ENCODE measurements around the gene TTPAL. TPM values are rescaled to one million over a fixed set of nuclear protein-coding genes. Genes with fewer than 3 reads are reported as not detected.
A peak's percentile ranks its signal among the peaks of the same experiment; 100 is the strongest.

The TTPAL gene, protein sequence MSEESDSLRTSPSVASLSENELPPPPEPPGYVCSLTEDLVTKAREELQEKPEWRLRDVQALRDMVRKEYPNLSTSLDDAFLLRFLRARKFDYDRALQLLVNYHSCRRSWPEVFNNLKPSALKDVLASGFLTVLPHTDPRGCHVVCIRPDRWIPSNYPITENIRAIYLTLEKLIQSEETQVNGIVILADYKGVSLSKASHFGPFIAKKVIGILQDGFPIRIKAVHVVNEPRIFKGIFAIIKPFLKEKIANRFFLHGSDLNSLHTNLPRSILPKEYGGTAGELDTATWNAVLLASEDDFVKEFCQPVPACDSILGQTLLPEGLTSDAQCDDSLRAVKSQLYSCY
- 5.4 TPM for polyA plus RNA-seq (2012; ENCODE audit: low read depth, missing spikeins)

DNA sequence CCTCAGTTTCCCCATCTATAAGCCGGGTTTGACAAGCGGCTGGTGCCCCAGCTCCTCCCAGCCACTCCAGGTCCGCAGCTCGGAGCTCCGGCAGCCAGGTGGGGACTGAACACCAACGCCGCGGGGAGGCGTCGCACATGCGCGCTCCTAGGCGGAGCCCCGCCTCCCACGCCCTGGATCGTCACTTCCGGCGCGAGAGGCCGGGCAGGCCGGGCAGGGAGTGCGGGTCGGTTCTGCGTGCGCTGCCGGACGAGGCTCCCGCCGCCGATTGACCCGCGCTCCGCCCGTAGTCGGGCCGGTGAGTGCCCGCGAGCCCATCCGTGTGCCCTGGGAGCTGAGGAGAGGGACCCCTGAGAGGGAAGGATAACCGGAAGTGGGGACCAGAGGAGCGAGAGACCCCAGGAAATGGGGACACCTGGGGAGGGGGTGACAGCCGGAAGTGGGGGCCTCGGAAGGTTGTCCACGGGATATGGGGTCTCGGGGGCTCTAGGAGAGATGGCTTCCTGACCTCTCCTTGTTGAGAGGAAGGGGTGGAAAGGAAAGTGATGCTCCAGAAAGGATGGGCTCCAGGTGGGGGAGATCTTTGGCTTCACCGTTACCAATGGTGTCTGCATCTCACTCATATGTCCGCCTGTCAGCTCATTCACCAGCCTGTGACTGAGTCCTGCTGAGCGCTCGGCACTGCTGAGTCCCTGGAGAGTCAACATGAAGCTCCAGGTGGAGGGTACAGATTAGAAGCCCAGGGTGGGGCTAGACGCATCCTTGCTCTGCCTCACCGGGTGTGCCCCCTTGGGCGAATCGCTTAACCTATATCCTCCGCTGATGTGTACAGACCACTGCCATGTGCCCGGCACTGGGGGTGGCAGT is at the start of gene TTPAL:
TTPAL (plus strand) TSS at position 181 of the 867 bp plus-strand sequence. CDS start 4,126 bp downstream, outside the sequence.
- TF ChIP-seq POLR2A (IDR thresholded peaks at IDR 0.05; ENCODE audit: low read depth, low read length) (peak; percentile 96), PAX5 (IDR thresholded peaks at IDR 0.05; ENCODE audit: insufficient read depth, low read length, severe bottlenecking) (no peak), SPI1 (IDR thresholded peaks at IDR 0.05; ENCODE audit: low read depth, low read length) (no peak), TAF1 (IDR thresholded peaks at IDR 0.05; ENCODE audit: low read depth, low read length) (peak; percentile 83), POLR2AphosphoS5 (IDR thresholded peaks at IDR 0.05; ENCODE audit: low read depth, low read length) (peak; percentile 93), POU2F2 (IDR thresholded peaks at IDR 0.05; ENCODE audit: low read depth, low read length) (peak; percentile 54; the same call in 1 of the 2 replicates)
- FAIRE-seq, result peak; percentile 97
- DNase-seq (ENCODE audit: insufficient read length, low spot score), result peak; percentile 91

DNA sequence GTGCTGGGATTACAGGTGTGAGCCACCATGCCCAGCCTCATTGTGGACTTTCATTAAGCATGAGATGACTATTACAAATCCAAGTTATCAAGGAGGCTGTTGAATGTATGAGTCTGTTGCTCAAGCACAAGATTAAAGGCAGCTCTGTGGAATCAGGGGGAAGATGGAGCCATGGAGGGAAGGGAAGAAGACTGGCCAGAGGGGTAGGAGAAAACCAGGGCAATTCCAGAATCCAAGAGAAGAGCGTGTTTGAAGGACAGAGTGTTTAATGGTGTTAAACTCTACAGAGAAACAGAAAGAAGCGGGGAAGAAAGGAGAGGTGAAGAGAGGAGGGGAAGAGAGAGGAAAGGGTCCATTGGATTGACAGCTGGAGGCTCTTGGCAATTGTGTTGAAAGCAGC is 49.8 kb upstream of the TTPAL start:
- TF ChIP-seq PAX5 (IDR thresholded peaks at IDR 0.05; ENCODE audit: insufficient read depth, low read length, severe bottlenecking), result no peak
- no peak for TF ChIP-seq SPI1 (IDR thresholded peaks at IDR 0.05; ENCODE audit: low read depth, low read length)
- DNase-seq (ENCODE audit: insufficient read length, low spot score) (no peak), FAIRE-seq (no peak)

DNA sequence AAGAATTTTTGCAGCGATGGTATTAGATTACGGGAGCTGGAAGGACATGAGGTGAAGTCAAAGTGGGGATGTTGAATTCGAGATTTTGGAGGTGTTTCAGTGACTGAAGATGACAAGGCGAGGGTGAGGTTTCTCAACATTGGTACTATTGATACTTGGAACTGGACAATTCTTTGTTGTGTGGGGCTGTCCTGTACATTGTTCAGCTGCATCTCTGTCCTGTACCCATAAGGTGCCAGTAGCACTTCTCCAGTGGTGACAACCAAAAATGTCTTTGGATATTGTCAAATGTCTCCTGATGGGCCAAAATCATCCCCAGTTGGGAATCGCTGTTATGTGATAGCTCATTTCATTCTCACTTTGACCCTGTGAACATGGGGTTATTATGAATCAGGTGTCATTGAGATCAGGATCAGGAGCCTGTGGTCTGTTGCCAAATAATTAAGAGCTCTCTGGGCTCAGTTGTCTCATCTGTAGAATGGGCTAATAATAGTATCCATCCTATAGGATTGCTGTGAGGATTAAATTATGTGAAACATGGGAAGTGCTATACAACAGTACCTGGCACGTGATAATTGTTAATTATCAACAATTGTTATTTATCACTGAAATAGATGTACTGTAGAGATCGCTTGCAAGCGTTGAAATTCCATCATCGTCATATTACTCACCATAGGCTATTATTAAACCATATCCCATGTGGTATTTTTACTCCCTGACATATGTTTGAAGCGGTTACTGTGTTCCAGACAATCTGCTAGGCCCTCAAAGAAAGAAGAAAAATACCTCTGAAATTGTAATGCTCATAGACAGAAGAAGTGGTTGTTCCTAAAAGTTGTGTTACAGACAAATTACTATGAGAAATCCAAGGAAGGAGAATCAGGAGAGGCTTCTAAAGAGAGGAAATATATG is 48.5 kb upstream of the TTPAL start:
- FAIRE-seq (no peak), DNase-seq (ENCODE audit: insufficient read length, low spot score) (no peak)
- TF ChIP-seq TAF1 (IDR thresholded peaks at IDR 0.05; ENCODE audit: low read depth, low read length), result no peak
- TF ChIP-seq SPI1 (IDR thresholded peaks at IDR 0.05; ENCODE audit: low read depth, low read length), result no peak
- TF ChIP-seq POLR2A (IDR thresholded peaks at IDR 0.05; ENCODE audit: low read depth, low read length), result no peak
- no peak for TF ChIP-seq POU2F2 (IDR thresholded peaks at IDR 0.05; ENCODE audit: low read depth, low read length)
- no peak for TF ChIP-seq PAX5 (IDR thresholded peaks at IDR 0.05; ENCODE audit: insufficient read depth, low read length, severe bottlenecking)
- no peak for TF ChIP-seq POLR2AphosphoS5 (IDR thresholded peaks at IDR 0.05; ENCODE audit: low read depth, low read length)

DNA sequence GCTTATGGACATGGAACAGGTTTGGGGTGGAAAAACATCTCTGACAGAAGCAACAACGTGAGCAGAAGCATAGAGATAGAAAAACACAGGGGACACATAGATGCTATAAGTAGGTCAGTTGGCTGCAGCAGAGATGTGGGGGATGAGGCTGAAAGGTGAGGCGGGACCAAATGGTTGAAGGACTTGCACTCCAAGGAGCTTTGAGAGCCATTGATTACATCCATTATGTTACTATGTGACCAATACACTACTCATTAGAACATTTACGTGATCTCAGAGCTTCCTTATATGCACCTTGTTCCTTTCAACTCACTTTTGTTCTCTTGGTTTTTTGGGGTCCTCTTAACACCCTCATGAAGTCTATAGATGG is 47.9 kb upstream of the TTPAL start:
- no peak for TF ChIP-seq POLR2AphosphoS5 (IDR thresholded peaks at IDR 0.05; ENCODE audit: low read depth, low read length)
- no peak for TF ChIP-seq POU2F2 (IDR thresholded peaks at IDR 0.05; ENCODE audit: low read depth, low read length)
- TF ChIP-seq TAF1 (IDR thresholded peaks at IDR 0.05; ENCODE audit: low read depth, low read length), result no peak
- no peak for TF ChIP-seq PAX5 (IDR thresholded peaks at IDR 0.05; ENCODE audit: insufficient read depth, low read length, severe bottlenecking)
- TF ChIP-seq POLR2A (IDR thresholded peaks at IDR 0.05; ENCODE audit: low read depth, low read length), result no peak
- TF ChIP-seq SPI1 (IDR thresholded peaks at IDR 0.05; ENCODE audit: low read depth, low read length), result no peak
- DNase-seq (ENCODE audit: insufficient read length, low spot score) (no peak), FAIRE-seq (no peak)

DNA sequence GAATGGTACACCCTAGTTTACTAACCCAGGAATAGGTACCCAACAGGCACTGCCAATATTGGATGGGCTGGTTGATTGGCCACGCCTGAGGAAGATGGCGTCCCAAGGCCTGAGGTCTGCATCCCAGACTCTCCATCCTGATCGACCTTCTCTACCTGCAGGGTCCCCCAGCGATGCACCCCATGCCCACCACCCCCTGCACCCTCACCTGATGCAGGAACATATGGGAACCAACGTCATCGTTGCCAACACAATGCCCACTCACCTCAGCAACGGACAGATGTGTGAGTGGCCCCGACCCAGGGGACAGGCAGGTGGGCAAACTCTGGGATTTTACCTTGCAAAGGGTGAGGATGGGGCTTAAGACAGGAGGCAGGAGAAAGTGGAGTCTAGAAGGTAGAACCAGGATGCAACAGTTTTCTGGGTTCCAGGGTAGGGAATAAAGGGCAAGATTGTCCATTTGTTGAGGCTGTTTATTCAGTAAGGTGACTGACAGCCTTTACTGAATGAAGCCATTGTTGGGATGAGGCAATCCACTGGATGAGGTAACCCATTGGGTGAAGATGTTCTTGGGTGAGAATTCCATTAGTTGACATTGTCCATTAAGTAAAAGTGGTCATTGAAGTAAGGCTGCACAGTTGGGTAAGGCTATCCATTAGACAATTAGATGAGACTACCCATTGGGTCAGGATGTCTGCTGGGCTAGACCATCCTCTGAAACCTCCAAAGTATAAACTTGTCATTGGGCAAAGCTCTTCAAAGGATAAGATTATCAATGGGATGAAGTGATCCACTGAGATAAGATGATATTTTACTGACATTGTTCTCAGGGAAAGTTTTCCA is 47.3 kb upstream of the TTPAL start:
- TF ChIP-seq TAF1 (IDR thresholded peaks at IDR 0.05; ENCODE audit: low read depth, low read length), result no peak
- no peak for TF ChIP-seq SPI1 (IDR thresholded peaks at IDR 0.05; ENCODE audit: low read depth, low read length)
- TF ChIP-seq POU2F2 (IDR thresholded peaks at IDR 0.05; ENCODE audit: low read depth, low read length), result no peak
- TF ChIP-seq PAX5 (IDR thresholded peaks at IDR 0.05; ENCODE audit: insufficient read depth, low read length, severe bottlenecking), result no peak
- TF ChIP-seq POLR2A (IDR thresholded peaks at IDR 0.05; ENCODE audit: low read depth, low read length), result no peak
- TF ChIP-seq POLR2AphosphoS5 (IDR thresholded peaks at IDR 0.05; ENCODE audit: low read depth, low read length), result no peak
- FAIRE-seq, result no peak
- DNase-seq (ENCODE audit: insufficient read length, low spot score), result no peak

DNA sequence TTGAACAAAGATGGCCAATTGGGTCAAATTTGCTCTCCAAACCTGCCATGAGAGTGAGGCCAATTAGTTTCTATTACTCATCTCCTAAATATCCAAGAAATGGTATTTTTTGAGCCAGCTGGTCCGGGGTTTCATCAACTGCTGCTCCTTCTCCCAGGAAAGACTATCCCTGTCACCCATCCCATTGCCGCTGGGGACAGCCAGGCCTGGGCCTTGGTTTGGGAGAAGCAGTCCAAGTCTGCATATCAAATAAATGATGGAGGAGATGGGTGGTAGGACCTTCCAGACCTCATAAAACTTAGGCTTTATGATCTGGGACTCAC is 46.7 kb upstream of the TTPAL start:
- no peak for DNase-seq (ENCODE audit: insufficient read length, low spot score)
- no peak for TF ChIP-seq TAF1 (IDR thresholded peaks at IDR 0.05; ENCODE audit: low read depth, low read length)
- no peak for TF ChIP-seq PAX5 (IDR thresholded peaks at IDR 0.05; ENCODE audit: insufficient read depth, low read length, severe bottlenecking)
- no peak for TF ChIP-seq POLR2AphosphoS5 (IDR thresholded peaks at IDR 0.05; ENCODE audit: low read depth, low read length)
- TF ChIP-seq SPI1 (IDR thresholded peaks at IDR 0.05; ENCODE audit: low read depth, low read length), result no peak
- TF ChIP-seq POU2F2 (IDR thresholded peaks at IDR 0.05; ENCODE audit: low read depth, low read length), result no peak
- TF ChIP-seq POLR2A (IDR thresholded peaks at IDR 0.05; ENCODE audit: low read depth, low read length), result no peak
- no peak for FAIRE-seq

DNA sequence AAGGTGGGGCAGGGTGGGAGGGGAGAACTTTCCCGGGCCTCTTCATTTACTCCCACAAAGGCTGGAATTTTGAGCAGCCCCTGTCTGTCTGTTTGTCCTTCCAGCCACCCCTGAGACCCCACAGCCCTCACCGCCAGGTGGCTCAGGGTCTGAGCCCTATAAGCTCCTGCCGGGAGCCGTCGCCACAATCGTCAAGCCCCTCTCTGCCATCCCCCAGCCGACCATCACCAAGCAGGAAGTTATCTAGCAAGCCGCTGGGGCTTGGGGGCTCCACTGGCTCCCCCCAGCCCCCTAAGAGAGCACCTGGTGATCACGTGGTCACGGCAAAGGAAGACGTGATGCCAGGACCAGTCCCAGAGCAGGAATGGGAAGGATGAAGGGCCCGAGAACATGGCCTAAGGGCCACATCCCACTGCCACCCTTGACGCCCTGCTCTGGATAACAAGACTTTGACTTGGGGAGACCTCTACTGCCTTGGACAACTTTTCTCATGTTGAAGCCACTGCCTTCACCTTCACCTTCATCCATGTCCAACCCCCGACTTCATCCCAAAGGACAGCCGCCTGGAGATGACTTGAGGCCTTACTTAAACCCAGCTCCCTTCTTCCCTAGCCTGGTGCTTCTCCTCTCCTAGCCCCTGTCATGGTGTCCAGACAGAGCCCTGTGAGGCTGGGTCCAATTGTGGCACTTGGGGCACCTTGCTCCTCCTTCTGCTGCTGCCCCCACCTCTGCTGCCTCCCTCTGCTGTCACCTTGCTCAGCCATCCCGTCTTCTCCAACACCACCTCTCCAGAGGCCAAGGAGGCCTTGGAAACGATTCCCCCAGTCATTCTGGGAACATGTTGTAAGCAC is 46.0 kb upstream of the TTPAL start:
- DNase-seq (ENCODE audit: insufficient read length, low spot score) (no peak), FAIRE-seq (no peak)
- no peak for TF ChIP-seq SPI1 (IDR thresholded peaks at IDR 0.05; ENCODE audit: low read depth, low read length)
